OCI-LY3 (cell line): Measurements from ENCODE around the gene TTYH3.

Experiments
- H2AFZ ChIP-seq: fragments of 200-600, 300-600 bp; shearing (Covaris generic); 2 replicates; pipeline ENCODE4 v1.6.0; 2014; ENCODE audit warnings: antibody characterized with exemption, low read depth, low read length
- H3K27ac ChIP-seq: fragments of 200-600, 300-600 bp; sonication (generic); 2 replicates; pipeline ENCODE4 v1.5.1; 2014; ENCODE audit warnings: mild to moderate bottlenecking, low read length, moderate library complexity, mixed read lengths
- H3K27me3 ChIP-seq: fragments of 200-600, 300-600 bp; sonication (generic); 2 replicates; pipeline ENCODE4 v1.6.1; 2014; ENCODE audit warnings: low read depth, low read length, mixed read lengths
- H3K36me3 ChIP-seq: fragments of 200-600, 300-600 bp; sonication (generic); replicated peaks from 2 replicates; pipeline ENCODE3; 2014; ENCODE audit warnings: low read depth, low read length, mixed read lengths
- H3K4me1 ChIP-seq: fragments of 300-600, 200-600 bp; sonication (generic); 2 replicates; pipeline ENCODE4 v1.6.1; 2014; ENCODE audit warnings: low read length, mixed read lengths
- H3K4me2 ChIP-seq: fragments of 200-600, 300-600 bp; sonication (generic); 2 replicates; pipeline ENCODE4 v1.6.1; 2014; ENCODE audit warnings: low read length, mixed read lengths
- H3K4me3 ChIP-seq: fragments of 300-600, 200-600 bp; sonication (generic); 2 replicates; pipeline ENCODE4 v1.5.1; 2014; ENCODE audit warnings: antibody characterized with exemption, mild to moderate bottlenecking, low read length, moderate library complexity
- H3K79me2 ChIP-seq: fragments of 300-600, 200-600 bp; shearing (Covaris generic); 2 replicates; pipeline ENCODE4 v1.6.1; 2014; ENCODE audit warnings: mild to moderate bottlenecking, low read length, mixed read lengths
- H3K9ac ChIP-seq: fragments of 300-600, 200-600 bp; shearing (Covaris generic); 2 replicates; pipeline ENCODE4 v1.6.0; 2014; ENCODE audit warnings: mild to moderate bottlenecking, low read length, moderate library complexity
- H3K9me3 ChIP-seq: fragments of 200-600, 300-600 bp; shearing (Covaris generic); 2 replicates; pipeline ENCODE4 v1.6.1; 2014; ENCODE audit warnings: low read length, mixed read lengths; ENCODE audit not compliant: insufficient read depth
- H4K20me1 ChIP-seq: fragments of 200-600, 300-600 bp; sonication (generic); 2 replicates; pipeline ENCODE4 v1.6.1; 2016; ENCODE audit warnings: low read length, mixed read lengths; ENCODE audit not compliant: insufficient read depth
- CTCF ChIP-seq: fragments of 200-600, 300-600 bp; sonication (generic); IDR thresholded peaks from 2 replicates; pipeline ENCODE4 v1.5.1; 2014; ENCODE audit warnings: antibody characterized with exemption, low read length, low read depth
- EZH2phosphoT487 ChIP-seq: fragments of 200-600 bp; shearing (Covaris generic); IDR thresholded peaks from 2 replicates; pipeline ENCODE4 v1.6.1; 2018; ENCODE audit warnings: antibody characterized with exemption, mixed run types, low read depth

Gene TTYH3

GRCh38 chr7:2659556-2660358 is 28.0 kb downstream of the TTYH3 start:
- Histone ChIP-seq H3K4me1 (no peaks in the 10 kb centered on the region), H3K4me2 (no peak overlapping the region), H3K36me3 (no peaks in the 10 kb centered on the region), H3K9me3 (no peaks in the 10 kb centered on the region), H3K27ac (no peak overlapping the region), H4K20me1 (no peaks in the 10 kb centered on the region), H3K9ac (no peak overlapping the region), H3K4me3 (no peak overlapping the region), H2AFZ (no peak overlapping the region), H3K79me2 (no peaks in the 10 kb centered on the region), H3K27me3 (no peaks in the 10 kb centered on the region)
- TF ChIP-seq EZH2phosphoT487 (no peak), CTCF (no peak)

DNA sequence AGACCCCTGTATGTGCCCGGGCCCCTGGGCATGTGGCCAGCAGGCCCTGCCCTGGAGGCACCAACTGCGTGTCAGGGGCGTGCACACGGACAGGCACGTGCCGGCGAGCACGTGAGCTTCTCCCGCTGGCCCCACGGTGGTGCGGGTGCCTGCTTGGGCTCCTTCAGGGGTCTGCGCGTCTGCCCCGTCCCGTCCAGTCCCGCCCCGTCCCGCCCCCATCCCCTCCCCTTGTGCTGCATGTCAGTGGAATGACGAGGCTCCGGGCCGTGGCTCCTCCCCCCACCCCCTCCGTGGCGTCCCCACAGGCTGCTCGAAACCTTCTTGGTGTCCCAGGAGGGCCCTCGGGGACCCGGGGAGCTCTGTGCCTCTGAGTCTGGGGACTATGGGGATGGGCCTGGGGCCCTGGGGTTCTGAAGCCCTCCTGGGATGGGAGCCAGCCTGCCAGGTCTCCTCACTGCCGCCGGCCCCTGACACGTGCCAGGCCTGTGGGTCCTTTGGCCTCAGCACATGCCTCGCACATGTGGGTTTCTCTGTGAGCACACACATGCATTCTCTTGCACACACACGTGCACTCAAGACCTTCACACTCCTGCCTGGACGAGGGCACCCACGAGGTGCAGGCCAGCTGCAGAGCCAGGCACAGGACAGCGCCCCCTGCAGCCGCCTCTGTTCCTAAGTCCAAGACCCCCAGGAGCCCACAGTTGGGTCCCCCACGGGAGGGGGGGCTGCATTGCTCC is 28.7 kb downstream of the TTYH3 start:
- H3K4me3 ChIP-seq = no peak overlapping the region
- H4K20me1 ChIP-seq = no peaks in the 10 kb centered on the region
- H3K4me2 ChIP-seq = no peak overlapping the region
- no peak overlapping the region for H3K27ac ChIP-seq
- no peak overlapping the region for H3K9ac ChIP-seq
- TF ChIP-seq CTCF (peak; percentile 43), EZH2phosphoT487 (no peak)
- no peaks in the 10 kb centered on the region for H3K79me2 ChIP-seq
- no peaks in the 10 kb centered on the region for H3K27me3 ChIP-seq
- no peaks in the 10 kb centered on the region for H3K4me1 ChIP-seq
- H2AFZ ChIP-seq = no peak overlapping the region
- no peaks in the 10 kb centered on the region for H3K36me3 ChIP-seq
- H3K9me3 ChIP-seq = no peaks in the 10 kb centered on the region

DNA sequence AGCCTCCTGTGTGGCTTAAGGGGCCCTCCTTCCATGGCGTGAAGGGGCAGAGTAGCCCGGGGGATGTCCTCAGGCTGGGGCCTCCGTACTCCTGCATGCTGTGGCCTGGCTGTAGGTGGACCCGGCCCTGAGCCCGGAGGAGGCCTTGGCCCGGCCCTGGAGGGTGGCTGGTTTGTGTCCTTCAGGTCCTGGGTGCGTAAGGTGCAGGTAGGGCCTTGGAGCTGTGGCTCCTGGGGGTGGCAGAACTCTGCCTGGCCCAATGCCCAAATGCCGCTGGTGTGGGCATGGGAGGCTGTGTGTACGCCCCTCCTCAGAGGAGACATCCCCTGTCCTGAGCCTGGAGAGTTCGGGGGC is 29.3 kb downstream of the TTYH3 start:
- TF ChIP-seq CTCF (no peak), EZH2phosphoT487 (no peak)
- Histone ChIP-seq H2AFZ (no peak overlapping the region), H3K27ac (no peak overlapping the region), H3K79me2 (no peaks in the 10 kb centered on the region), H4K20me1 (no peaks in the 10 kb centered on the region), H3K4me3 (no peak overlapping the region), H3K4me2 (no peak overlapping the region), H3K27me3 (no peaks in the 10 kb centered on the region), H3K9me3 (no peaks in the 10 kb centered on the region), H3K36me3 (no peaks in the 10 kb centered on the region), H3K9ac (no peak overlapping the region), H3K4me1 (no peaks in the 10 kb centered on the region)

- H3K4me2 ChIP-seq = no peak overlapping the region
- H3K27ac ChIP-seq = no peak overlapping the region
- H4K20me1 ChIP-seq = no peaks in the 10 kb centered on the region
- no peaks in the 10 kb centered on the region; the same call in 1 of the 2 replicates for H3K27me3 ChIP-seq
- H3K4me1 ChIP-seq = no peaks in the 10 kb centered on the region
- no peaks in the 10 kb centered on the region for H3K9me3 ChIP-seq
- H3K36me3 ChIP-seq = no peaks in the 10 kb centered on the region
- TF ChIP-seq EZH2phosphoT487 (no peak), CTCF (no peak)
- no peak overlapping the region for H3K9ac ChIP-seq
- H3K4me3 ChIP-seq = no peak overlapping the region
- H2AFZ ChIP-seq = no peak overlapping the region
- no peaks in the 10 kb centered on the region for H3K79me2 ChIP-seq
Measured at GRCh38 chr7:2661602-2662272, 30.0 kb downstream of the TTYH3 start.
